GM20431 (cell line): ENCODE measurements around the gene IER2.

Source experiments
- in situ Hi-C: fragments of 300-500 bp; cut with MseI, MboI; formaldehyde crosslinking; loops from one replicate; pipeline ENCODE4 v1.15.0; 2020; ENCODE audit warnings: low sequenced_read_pairs; ENCODE audit not compliant: unreplicated experiment

Gene IER2

GRCh38 chr19:13189600-13189999 lies 39.4 kb downstream of the IER2 start:
- in situ Hi-C loops, result no loop called here

GRCh38 chr19:13190781-13191540 lies 40.8 kb downstream of the IER2 start:
- in situ Hi-C loops, result no loop called here

- in situ Hi-C loops, result no loop called here
These were observed 45.5 kb downstream of the IER2 start for GRCh38 chr19:13195678-13196077.

- in situ Hi-C loops, result no loop called here
These were observed 48.4 kb downstream of the IER2 start for GRCh38 chr19:13198634-13199033.

- in situ Hi-C loops, result loop anchor here (10.0 kb wide), 1 partner anchor 53 kb away; no protein-coding TSS in a partner anchor
These were observed 51.9 kb downstream of the IER2 start for GRCh38 chr19:13202112-13202511.
